Measurements from ENCODE around the gene KCNJ6.

GRCh38 chr21:37886120-37886519 lies 30.1 kb downstream of the KCNJ6 start:
- TF ChIP-seq CTCF (IDR thresholded peaks at IDR 0.05; ENCODE audit: low read length) (no peak), EZH2 (IDR thresholded peaks at IDR 0.05; ENCODE audit: borderline replicate concordance, low read length) (no peak)
